Measurements from ENCODE around the gene NETO1. TPM values are rescaled to one million over a fixed set of nuclear protein-coding genes. Genes with fewer than 3 reads are reported as not detected.

Gene NETO1
- total RNA-seq, 1 experiment from 2014 or later, result 5.9 TPM

DNA sequence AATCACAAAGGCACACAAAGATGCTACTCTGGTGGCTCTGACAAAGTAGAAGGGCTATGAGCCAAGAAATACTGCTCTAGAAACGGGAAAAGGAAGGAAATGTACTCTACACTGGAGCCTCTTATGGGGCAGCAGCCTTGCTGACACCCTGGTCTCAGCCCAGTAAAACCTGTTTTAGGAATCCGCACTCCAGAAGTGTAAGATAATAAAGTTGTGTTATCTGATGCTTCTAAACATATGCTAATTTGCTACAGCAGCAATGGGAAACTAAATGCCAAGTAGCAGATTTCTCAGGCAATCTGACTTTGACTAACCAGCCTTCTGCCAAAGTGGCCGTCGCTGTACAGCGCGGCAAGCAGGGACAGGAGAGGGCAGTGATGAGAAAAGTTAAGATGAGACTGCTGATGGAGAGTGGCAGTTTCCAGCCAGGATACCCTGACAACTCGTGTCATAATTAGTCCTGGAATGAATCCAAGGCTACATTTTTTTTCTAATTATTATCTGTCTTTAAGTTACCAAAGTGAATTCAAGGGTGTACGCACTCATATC is 99.0 kb downstream of the NETO1 start:
- no peaks in the 10 kb centered on the region for H3K27me3 Mint-ChIP-seq (ENCODE audit: low read depth)
- H3K4me1 ChIP-seq (ENCODE audit: insufficient read depth, low read length), result no peaks in the 10 kb centered on the region
- no peak overlapping the region for H2BK15ac ChIP-seq (ENCODE audit: low read depth, low read length)
- no peak overlapping the region for H2BK120ac ChIP-seq (ENCODE audit: low read depth, low read length, poor library complexity, severe bottlenecking)
- no peaks in the 10 kb centered on the region for H3K23me2 ChIP-seq (ENCODE audit: insufficient read length, low read depth, low read length, poor library complexity, severe bottlenecking)
- H3K14ac ChIP-seq (ENCODE audit: insufficient read depth, low read length), result no peak overlapping the region; the same call in 1 of the 2 replicates
- no peak overlapping the region for H2BK12ac ChIP-seq (ENCODE audit: insufficient read length, low read depth, low read length)
- peak; percentile 42 for TF ChIP-seq CTCF (conservative IDR thresholded peaks at IDR 0.05)
- H3K79me1 ChIP-seq (ENCODE audit: insufficient read depth, low read depth, low read length, poor library complexity, severe bottlenecking), result no peaks in the 10 kb centered on the region
- no peak overlapping the region for H3K23ac ChIP-seq (ENCODE audit: insufficient read length, low read depth, low read length)
- H3K27ac Mint-ChIP-seq, result no peak overlapping the region
- H4K5ac ChIP-seq (ENCODE audit: insufficient read length, low read depth, low read length), result no peak overlapping the region
- no peak overlapping the region for H2BK20ac ChIP-seq (ENCODE audit: low read depth, low read length, poor library complexity, severe bottlenecking)
- H4K8ac ChIP-seq (replicated peaks; ENCODE audit: insufficient read length, low read depth, low read length), result no peak overlapping the region
- H3K36me3 Mint-ChIP-seq (ENCODE audit: insufficient read depth in 1 of 3, low read depth in 3 of 3), result peaks cover 0 to 1% (median 0%) of the 10 kb centered on the region in 3 experiments; a peak in 1 of 7 replicates
- DNase-seq, result no peak
- H2BK5ac ChIP-seq (ENCODE audit: insufficient read length, low read length), result no peak overlapping the region
- H3K9me3 Mint-ChIP-seq, result no peaks in the 10 kb centered on the region
- no peak overlapping the region for H3K4ac ChIP-seq (ENCODE audit: low read depth, low read length)
- H4K20me1 ChIP-seq (ENCODE audit: control insufficient read depth, insufficient read depth, insufficient read length), result no peaks in the 10 kb centered on the region
- H4K91ac ChIP-seq (ENCODE audit: insufficient read length, low read depth, low read length), result no peak overlapping the region
- no peaks in the 10 kb centered on the region for H3K27me3 ChIP-seq (ENCODE audit: insufficient read depth, low read length)
- H2AFZ ChIP-seq (ENCODE audit: low read length), result no peak overlapping the region
- H2AK5ac ChIP-seq (ENCODE audit: insufficient read length, low read length), result no peak overlapping the region
- no peak overlapping the region for H3K9ac ChIP-seq (ENCODE audit: extremely low read depth, insufficient read length, low read length)
- H3K27ac ChIP-seq (ENCODE audit: insufficient read length, low read depth, low read length), result no peak overlapping the region
- H3K56ac ChIP-seq (ENCODE audit: insufficient read length, low read depth, low read length), result no peak overlapping the region
- no peaks in the 10 kb centered on the region for H3K79me2 ChIP-seq (ENCODE audit: insufficient read depth, low read length)
- H3K9me3 ChIP-seq (ENCODE audit: control insufficient read depth, low read depth, low read length), result no peaks in the 10 kb centered on the region
- H3T11ph ChIP-seq (ENCODE audit: low read length), result no peak overlapping the region
- no CpG with 5 or more reads among the region's 8 CpGs for WGBS (ENCODE audit: extremely low coverage, insufficient read length, low lambda C conversion rate)
- H3K4me3 Mint-ChIP-seq, result no peak overlapping the region
- no peak overlapping the region for H3K4me2 ChIP-seq (ENCODE audit: insufficient read depth, insufficient read length, low read length)
- peaks cover 0 to 3% of the 10 kb centered on the region in 2 experiments; a peak in 1 of 4 replicates for H3K4me1 Mint-ChIP-seq
- H3K18ac ChIP-seq (ENCODE audit: insufficient read length, low read depth, low read length), result no peak overlapping the region
